B cell (primary cell): ENCODE results near the gene GOLGA6L1. TPM values are rescaled to one million over a fixed set of nuclear protein-coding genes. Genes with fewer than 3 reads are reported as not detected.

Source experiments
- ATAC-seq: fragments of 200-7000 bp; cut with Tn5 transposase; one replicate; pipeline ENCODE4 v1.10.0; 2021; ENCODE audit warnings: low read depth, mild to moderate bottlenecking, moderate number of reproducible peaks, moderate library complexity
- CTCF ChIA-PET: fragments of 350-600 bp; sonication (Branson Sonifier 250); formaldehyde crosslinking; loops from one replicate; lab custom pipeline; 2021; ENCODE audit warnings: antibody characterized with exemption, inconsistent platforms; lab: Charles Lee
- POLR2A ChIA-PET: fragments of 350-600 bp; sonication (Branson Sonifier 250); formaldehyde crosslinking; loops from one replicate; lab custom pipeline; 2021; ENCODE audit warnings: antibody characterized with exemption; lab: Charles Lee
- DNase-seq: peaks from one replicate; pipeline ENCODE4 v3.0.0; 2013
- H2AFZ ChIP-seq: 2 replicates; pipeline ENCODE4 v1.6.1; 2012; ENCODE audit warnings: mild to moderate bottlenecking, low read depth, low read length; ENCODE audit not compliant: insufficient read depth, poor library complexity, severe bottlenecking
- H3K27ac ChIP-seq, 2 donors: 1 replicate in 1 of 2; 2 replicates in 1 of 2; pipeline ENCODE4 v1.5.1; 2012 to 2013; ENCODE audit warnings: low read length in 2 of 2, mild to moderate bottlenecking in 2 of 2, moderate library complexity in 1 of 2
- H3K27me3 ChIP-seq, 4 experiments: fragments of 200-600 bp in 1 of 4; sonication (generic) in 1 of 4; replicated peaks in 1 of 4; 1 replicate in 2 of 4; 2 replicates in 2 of 4; pipeline versions ENCODE4 v1.6.1 to v1.7.0; 2013 to 2016; ENCODE audit warnings: low read length in 3 of 4, mild to moderate bottlenecking in 2 of 4, mixed read lengths in 1 of 4, moderate library complexity in 1 of 4; ENCODE audit not compliant: insufficient read depth in 4 of 4, control insufficient read depth in 3 of 4; ENCODE audit errors: control extremely low read depth in 1 of 4
- H3K36me3 ChIP-seq, 2 experiments: replicated peaks in 1 of 2; 1 replicate in 1 of 2; 2 replicates in 1 of 2; pipeline versions ENCODE4 v1.6.1 to v1.7.1; 2013; ENCODE audit warnings: low read length in 1 of 2; ENCODE audit not compliant: insufficient read depth in 2 of 2, control insufficient read depth in 1 of 2; ENCODE audit errors: control extremely low read depth in 1 of 2, extremely low read depth in 1 of 2
- H3K4me1 ChIP-seq, 2 donors: fragments of 200-600 bp in 1 of 2; sonication (generic) in 1 of 2; 1 replicate in 1 of 2; 2 replicates in 1 of 2; pipeline versions ENCODE4 v1.5.1 to v1.6.1; 2013 to 2017; ENCODE audit warnings: low read length in 2 of 2; ENCODE audit not compliant: control insufficient read depth in 2 of 2, insufficient read depth in 2 of 2
- H3K4me2 ChIP-seq: replicated peaks from 2 replicates; pipeline ENCODE3; 2012; ENCODE audit warnings: mild to moderate bottlenecking, low read depth, low read length; ENCODE audit not compliant: poor library complexity, severe bottlenecking
- H3K4me3 ChIP-seq, 5 experiments: fragments of 200-600 bp in 1 of 5; sonication (generic) in 1 of 5; 1 replicate in 3 of 5; 2 replicates in 2 of 5; pipeline versions ENCODE4 v1.5.1 to v1.7.0; 2011 to 2016; ENCODE audit warnings: low read length in 4 of 5, mild to moderate bottlenecking in 4 of 5, low read depth in 2 of 5, control low read depth in 1 of 5, moderate library complexity in 1 of 5; ENCODE audit not compliant: insufficient read depth in 1 of 5; ENCODE audit errors: control extremely low read depth in 1 of 5, extremely low read depth in 1 of 5
- H3K79me2 ChIP-seq: fragments of 200-600 bp; sonication (generic); one replicate; pipeline ENCODE4 v1.6.0; 2016; ENCODE audit warnings: low read length; ENCODE audit not compliant: control insufficient read depth, insufficient read depth
- H3K9ac ChIP-seq: fragments of 200-600 bp; sonication (generic); 2 replicates; pipeline ENCODE4 v1.6.1; 2017; ENCODE audit warnings: mild to moderate bottlenecking, low read length, moderate library complexity
- H3K9me3 ChIP-seq, 3 donors: one replicate each; pipeline versions ENCODE4 v1.6.1 to v1.7.1; 2013; ENCODE audit warnings: low read length in 2 of 3; ENCODE audit not compliant: control insufficient read depth in 2 of 3, insufficient read depth in 1 of 3; ENCODE audit errors: control extremely low read depth in 1 of 3
- H4K20me1 ChIP-seq: 2 replicates; pipeline ENCODE4 v1.6.0; 2012; ENCODE audit warnings: mild to moderate bottlenecking, low read length; ENCODE audit not compliant: insufficient read depth, control insufficient read depth, poor library complexity, severe bottlenecking
- H3K27ac Mint-ChIP-seq: one replicate; pipeline ENCODE4 v1.8.0; 2021; ENCODE audit warnings: mixed read lengths
- H3K27me3 Mint-ChIP-seq: one replicate; pipeline ENCODE4 v1.8.0; 2021; ENCODE audit warnings: mixed read lengths
- H3K4me1 Mint-ChIP-seq: one replicate; pipeline ENCODE4 v1.8.0; 2021; ENCODE audit warnings: mixed read lengths
- H3K4me3 Mint-ChIP-seq: one replicate; pipeline ENCODE4 v1.8.0; 2021; ENCODE audit warnings: mixed read lengths
- H3K9me3 Mint-ChIP-seq: one replicate; pipeline ENCODE4 v1.8.0; 2022; ENCODE audit warnings: mixed read lengths; ENCODE audit not compliant: insufficient read depth
- EZH2 ChIP-seq: IDR thresholded peaks from 2 replicates; pipeline ENCODE4 v1.6.1; 2012; ENCODE audit warnings: borderline replicate concordance, low read depth, mild to moderate bottlenecking, moderate library complexity, low read length; ENCODE audit not compliant: insufficient read depth, poor library complexity, severe bottlenecking
- WGBS: methylation state at CpG from one replicate; pipeline ENCODE4 v1.1.5; 2013; ENCODE audit warnings: missing lambda C conversion rate; ENCODE audit not compliant: insufficient coverage; 5-methylcytosine and 5-hydroxymethylcytosine counted together
- intact Hi-C: fragments of 100-400 bp; cut with micrococcal nuclease; formaldehyde crosslinking; loops from one replicate; pipeline ENCODE4 v1.10.0; 2022
- polyA plus RNA-seq: library from polyadenylated mRNA; depleted of rRNA; stranded (reverse); fragments of >200 nt; gene quantifications from 2 replicates; pipeline ENCODE4 v1.2.3, GENCODE V29; 2012
- small RNA-seq: library from RNA; depleted of rRNA; stranded (forward); fragments of <200 nt; gene quantifications from one replicate; pipeline ENCODE3, GENCODE V24; 2012; ENCODE audit warnings: low replicate concordance, low read depth; ENCODE audit not compliant: insufficient read length
- total RNA-seq, 2 donors: library from RNA; stranded (reverse); fragments of 120-200 nt in 1 of 2; gene quantifications; 1 replicate in 1 of 2; 2 replicates in 1 of 2; pipeline versions ENCODE4 v1.2.3 to v1.2.4, GENCODE V29; 2013 to 2022
- TF ChIP-seq, protein P1 (sequence below): fragments of 200-600 bp; IDR thresholded peaks from one replicate; pipeline ENCODE4 v1.8.0; 2022; ENCODE audit warnings: antibody characterized with exemption, mild to moderate bottlenecking

The GOLGA6L1 gene
- total and polyA plus RNA-seq, 2 donors (not counting 1 experiment from before 2014, with no cell fraction given), result not detected

DNA sequence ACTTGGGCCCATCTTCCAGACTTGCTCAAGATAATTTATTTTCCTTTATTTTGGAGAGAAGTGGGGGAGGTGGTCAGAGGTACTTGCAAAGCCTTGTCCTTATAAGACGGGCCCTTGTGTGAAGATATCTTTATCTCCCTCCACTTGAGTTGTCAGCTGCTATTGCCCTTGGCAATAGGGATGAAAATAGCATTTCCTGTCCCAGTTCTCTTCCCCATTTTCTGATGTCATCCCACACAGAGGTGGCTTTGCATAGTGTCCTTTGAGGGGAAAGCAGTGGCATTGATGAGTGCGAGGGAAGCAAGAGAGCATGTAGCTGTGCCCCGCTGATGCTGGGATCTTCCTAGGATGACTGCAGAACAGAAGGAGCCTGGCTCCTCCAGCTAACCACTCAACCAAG is 55.4 kb downstream of the GOLGA6L1 start:
- no peaks in the 10 kb centered on the region for H3K36me3 ChIP-seq
- H3K27ac Mint-ChIP-seq, result no peak overlapping the region
- H2AFZ ChIP-seq, result no peak overlapping the region
- no peak overlapping the region for H3K27ac ChIP-seq
- no peaks in the 10 kb centered on the region for H3K4me1 Mint-ChIP-seq
- DNase-seq (no peak), ATAC-seq (no peak)
- POLR2A ChIA-PET, result no interaction called here
- no peaks in the 10 kb centered on the region for H3K9me3 ChIP-seq
- intact Hi-C loops, result no loop called here
- H4K20me1 ChIP-seq, result no peaks in the 10 kb centered on the region
- 88% methylated on average over 3 of the region's 3 CpGs for WGBS
- no peak overlapping the region for H3K4me3 Mint-ChIP-seq
- H3K4me1 ChIP-seq, result no peaks in the 10 kb centered on the region
- H3K4me2 ChIP-seq, result no peak overlapping the region
- CTCF ChIA-PET, result no interaction called here
- no peaks in the 10 kb centered on the region for H3K79me2 ChIP-seq
- H3K4me3 ChIP-seq, result no peak overlapping the region
- no peaks in the 10 kb centered on the region for H3K27me3 Mint-ChIP-seq
- no peaks in the 10 kb centered on the region for H3K9me3 Mint-ChIP-seq
- no peaks in the 10 kb centered on the region for H3K27me3 ChIP-seq
- TF ChIP-seq EZH2, result no peak
- TF ChIP-seq, protein P1, sequence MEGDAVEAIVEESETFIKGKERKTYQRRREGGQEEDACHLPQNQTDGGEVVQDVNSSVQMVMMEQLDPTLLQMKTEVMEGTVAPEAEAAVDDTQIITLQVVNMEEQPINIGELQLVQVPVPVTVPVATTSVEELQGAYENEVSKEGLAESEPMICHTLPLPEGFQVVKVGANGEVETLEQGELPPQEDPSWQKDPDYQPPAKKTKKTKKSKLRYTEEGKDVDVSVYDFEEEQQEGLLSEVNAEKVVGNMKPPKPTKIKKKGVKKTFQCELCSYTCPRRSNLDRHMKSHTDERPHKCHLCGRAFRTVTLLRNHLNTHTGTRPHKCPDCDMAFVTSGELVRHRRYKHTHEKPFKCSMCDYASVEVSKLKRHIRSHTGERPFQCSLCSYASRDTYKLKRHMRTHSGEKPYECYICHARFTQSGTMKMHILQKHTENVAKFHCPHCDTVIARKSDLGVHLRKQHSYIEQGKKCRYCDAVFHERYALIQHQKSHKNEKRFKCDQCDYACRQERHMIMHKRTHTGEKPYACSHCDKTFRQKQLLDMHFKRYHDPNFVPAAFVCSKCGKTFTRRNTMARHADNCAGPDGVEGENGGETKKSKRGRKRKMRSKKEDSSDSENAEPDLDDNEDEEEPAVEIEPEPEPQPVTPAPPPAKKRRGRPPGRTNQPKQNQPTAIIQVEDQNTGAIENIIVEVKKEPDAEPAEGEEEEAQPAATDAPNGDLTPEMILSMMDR, result no peak
- no peak overlapping the region for H3K9ac ChIP-seq

DNA sequence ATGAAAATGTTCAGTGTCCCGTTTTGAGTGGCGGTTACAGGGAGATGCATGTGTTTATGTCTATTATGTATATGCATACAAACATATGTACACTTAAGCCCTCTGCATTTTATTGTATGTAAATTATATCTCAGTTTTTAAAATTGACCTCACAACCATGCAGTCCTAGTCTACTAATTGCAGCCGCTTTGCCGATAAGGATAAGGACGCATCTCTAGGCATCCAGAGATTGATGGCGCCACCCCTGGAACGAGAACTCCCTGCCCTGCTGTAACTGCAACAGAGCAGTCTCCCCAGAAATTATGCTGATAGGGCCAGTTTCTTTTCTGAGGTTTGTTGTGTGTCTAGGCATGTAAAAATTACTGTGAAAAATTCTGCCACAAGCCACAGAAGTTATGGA is 56.9 kb downstream of the GOLGA6L1 start:
- ChIA-PET CTCF (no interaction called here), POLR2A (no interaction called here)
- TF ChIP-seq, protein P1, result no peak
- no peak for TF ChIP-seq EZH2
- H3K4me2 ChIP-seq, result no peak overlapping the region
- ATAC-seq, result no peak
- no peaks in the 10 kb centered on the region for H3K4me1 ChIP-seq
- no peaks in the 10 kb centered on the region for H3K9me3 ChIP-seq
- no peak overlapping the region for H3K4me3 Mint-ChIP-seq
- H3K27me3 Mint-ChIP-seq, result peaks cover 6% of the 10 kb centered on the region
- no peak overlapping the region for H3K27ac Mint-ChIP-seq
- no peaks in the 10 kb centered on the region for H3K9me3 Mint-ChIP-seq
- no peaks in the 10 kb centered on the region for H3K79me2 ChIP-seq
- DNase-seq, result no peak
- intact Hi-C loops, result loop anchor here (2.0 kb wide), 1 partner anchor 15 kb away; no protein-coding TSS in a partner anchor
- WGBS, result 88% methylated on average over 3 of the region's 7 CpGs
- no peak overlapping the region for H2AFZ ChIP-seq
- no peaks in the 10 kb centered on the region for H3K4me1 Mint-ChIP-seq
- peaks cover 0 to 6% (median 0%) of the 10 kb centered on the region in 4 experiments for H3K27me3 ChIP-seq
- H3K4me3 ChIP-seq, result no peak overlapping the region
- no peak overlapping the region for H3K9ac ChIP-seq
- no peaks in the 10 kb centered on the region for H3K36me3 ChIP-seq
- no peak overlapping the region for H3K27ac ChIP-seq
- H4K20me1 ChIP-seq, result no peaks in the 10 kb centered on the region

Small RNAs within 50 kb of the gene (small RNA-seq; reads per million reads assigned to genes)
- gene RN7SL106P, result not detected

Other genes starting within 250 kb of the GOLGA6L1 start
- gene CYFIP1, start 156.5 kb downstream of the GOLGA6L1 start, total RNA-seq, result 13.1 and 13.5 TPM in 2 replicates
- 2.9 and 6.2 TPM in 2 replicates for gene CYFIP1, start 156.5 kb downstream of the GOLGA6L1 start, polyA plus RNA-seq
- 16.9 and 23.1 TPM in 2 replicates for gene TUBGCP5, start 97.3 kb downstream of the GOLGA6L1 start, total RNA-seq
- 10.9 and 11.0 TPM in 2 replicates for gene TUBGCP5, start 97.3 kb downstream of the GOLGA6L1 start, polyA plus RNA-seq
- not detected in 2 replicates for gene GOLGA6L26, start 197.4 kb upstream of the GOLGA6L1 start, total RNA-seq
- not detected in 2 replicates for gene GOLGA6L26, start 197.4 kb upstream of the GOLGA6L1 start, polyA plus RNA-seq
- gene GOLGA8S, start 217.9 kb upstream of the GOLGA6L1 start, total RNA-seq, result 0.12 TPM in 1 of 2 replicates, not detected in the other
- gene GOLGA8S, start 217.9 kb upstream of the GOLGA6L1 start, polyA plus RNA-seq, result 0.04 TPM in 2 replicates